WTC11 (cell line): Measurements from ENCODE around the gene SLC44A3. TPM values are rescaled to one million over a fixed set of nuclear protein-coding genes. Genes with fewer than 3 reads are reported as not detected.

Source experiments
- ATAC-seq: fragments of 200-7000 bp; cut with Tn5 transposase; 2 replicates; pipeline ENCODE4 v1.10.0; 2021; ENCODE audit warnings: mild to moderate bottlenecking, moderate library complexity
- CTCF ChIA-PET: fragments of 300-600 bp; sonication (Branson Sonifier 250); formaldehyde crosslinking; loops from one replicate; lab custom pipeline; 2021; ENCODE audit warnings: antibody characterized with exemption; lab: Charles Lee
- POLR2A ChIA-PET: fragments of 350-600 bp; sonication (Branson Sonifier 250); formaldehyde crosslinking; loops from one replicate; lab custom pipeline; 2021; ENCODE audit warnings: antibody characterized with exemption; lab: Charles Lee
- DNase-seq: peaks from one replicate; pipeline ENCODE4 v3.0.0; 2021; ENCODE audit warnings: low spot score
- H3K27ac Mint-ChIP-seq: 2 replicates; pipeline ENCODE4 v1.8.0; 2021; ENCODE audit warnings: mixed read lengths
- H3K27me3 Mint-ChIP-seq: 2 replicates; pipeline ENCODE4 v1.8.0; 2021; ENCODE audit warnings: low read depth, mild to moderate bottlenecking, moderate library complexity, mixed read lengths
- H3K36me3 Mint-ChIP-seq: 2 replicates; pipeline ENCODE4 v1.8.0; 2021; ENCODE audit warnings: mixed read lengths
- H3K4me1 Mint-ChIP-seq: 2 replicates; pipeline ENCODE4 v1.8.0; 2022; ENCODE audit warnings: mixed read lengths
- H3K4me3 Mint-ChIP-seq: 2 replicates; pipeline ENCODE4 v1.8.0; 2021; ENCODE audit warnings: mild to moderate bottlenecking, moderate library complexity, mixed read lengths
- H3K9me3 Mint-ChIP-seq: 2 replicates; pipeline ENCODE4 v1.8.0; 2021; ENCODE audit warnings: mixed read lengths
- ATF1 ChIP-seq: sonication (generic); formaldehyde crosslinking; IDR thresholded peaks from 2 replicates; pipeline ENCODE4 v1.8.1; 2023; ENCODE audit warnings: mild to moderate bottlenecking, moderate library complexity, missing genetic modification reagents
- ATF6 ChIP-seq: sonication (generic); formaldehyde crosslinking; IDR thresholded peaks from 2 replicates; pipeline ENCODE4 v1.8.1; 2023; ENCODE audit warnings: mild to moderate bottlenecking, missing genetic modification reagents
- FOXJ3 ChIP-seq: sonication (generic); formaldehyde crosslinking; IDR thresholded peaks from 2 replicates; pipeline ENCODE4 v1.9.0; 2021; ENCODE audit warnings: missing genetic modification reagents, mild to moderate bottlenecking, borderline replicate concordance
- GABPB1 ChIP-seq: sonication (generic); formaldehyde crosslinking; IDR thresholded peaks from 2 replicates; pipeline ENCODE4 v1.8.1; 2023; ENCODE audit warnings: mild to moderate bottlenecking, missing genetic modification reagents
- GRHL2 ChIP-seq: fragments of 250-450 bp; sonication (Bioruptor Pico); IDR thresholded peaks from 2 replicates; pipeline ENCODE4 v1.8.0; 2022; ENCODE audit warnings: mild to moderate bottlenecking, moderate library complexity; ENCODE audit not compliant: insufficient replicate concordance, severe bottlenecking
- MXD4 ChIP-seq: fragments of 250-450 bp; sonication (Bioruptor Pico); IDR thresholded peaks from 2 replicates; pipeline ENCODE4 v1.8.0; 2021; ENCODE audit warnings: mild to moderate bottlenecking, moderate library complexity, borderline replicate concordance
- MYBL2 ChIP-seq: sonication (generic); formaldehyde crosslinking; IDR thresholded peaks from 2 replicates; pipeline ENCODE4 v1.8.1; 2023; ENCODE audit warnings: mild to moderate bottlenecking, moderate library complexity, missing genetic modification reagents
- NFE2L1 ChIP-seq: sonication (generic); formaldehyde crosslinking; IDR thresholded peaks from 2 replicates; pipeline ENCODE4 v1.8.1; 2023; ENCODE audit warnings: missing genetic modification reagents
- OVOL2 ChIP-seq: fragments of 250-450 bp; sonication (Bioruptor Pico); IDR thresholded peaks from 2 replicates; pipeline ENCODE4 v1.9.0; 2021; ENCODE audit warnings: mild to moderate bottlenecking, borderline replicate concordance
- PRRX2 ChIP-seq: fragments of 250-450 bp; sonication (Bioruptor Pico); IDR thresholded peaks from 2 replicates; pipeline ENCODE4 v1.8.0; 2021; ENCODE audit warnings: mild to moderate bottlenecking
- RELA ChIP-seq: sonication (generic); formaldehyde crosslinking; IDR thresholded peaks from 2 replicates; pipeline ENCODE4 v1.8.1; 2022; ENCODE audit warnings: missing genetic modification reagents, mild to moderate bottlenecking, borderline replicate concordance
- RORB ChIP-seq: fragments of 250-450 bp; sonication (Bioruptor Pico); IDR thresholded peaks from 2 replicates; pipeline ENCODE4 v1.9.0; 2021; ENCODE audit warnings: mild to moderate bottlenecking
- TCF7 ChIP-seq: sonication (generic); formaldehyde crosslinking; IDR thresholded peaks from 2 replicates; pipeline ENCODE4 v1.8.0; 2022; ENCODE audit warnings: mild to moderate bottlenecking, low read depth, missing genetic modification reagents, moderate library complexity
- ZNF317 ChIP-seq: sonication (generic); formaldehyde crosslinking; IDR thresholded peaks from 2 replicates; pipeline ENCODE4 v1.8.1; 2023; ENCODE audit warnings: low read depth, mild to moderate bottlenecking, moderate library complexity, missing genetic modification reagents, borderline replicate concordance
- ZNF671 ChIP-seq: fragments of 250-450 bp; sonication (Bioruptor Pico); IDR thresholded peaks from 2 replicates; pipeline ENCODE4 v1.8.0; 2021; ENCODE audit warnings: mild to moderate bottlenecking
- total RNA-seq: library from RNA; stranded (reverse); gene quantifications from 3 replicates; pipeline ENCODE4 v1.2.3, GENCODE V29; 2021
- TF ChIP-seq, protein P1 (sequence below): sonication (generic); formaldehyde crosslinking; IDR thresholded peaks from 2 replicates; pipeline ENCODE4 v1.8.1; 2023; ENCODE audit warnings: mild to moderate bottlenecking, missing genetic modification reagents, borderline replicate concordance
- TF ChIP-seq, protein P2 (sequence below): fragments of 200-600 bp; IDR thresholded peaks from 2 replicates; pipeline ENCODE4 v1.8.0; 2022; ENCODE audit warnings: antibody characterized with exemption
- TF ChIP-seq, protein P3 (sequence below): sonication (generic); formaldehyde crosslinking; IDR thresholded peaks from 2 replicates; pipeline ENCODE4 v1.8.1; 2022; ENCODE audit warnings: mild to moderate bottlenecking, missing genetic modification reagents, moderate library complexity, borderline replicate concordance
- TF ChIP-seq, protein P4 (sequence below): fragments of 250-450 bp; sonication (Bioruptor Pico); IDR thresholded peaks from 2 replicates; pipeline ENCODE4 v1.9.0; 2021; ENCODE audit warnings: mild to moderate bottlenecking
- TF ChIP-seq, protein P5 (sequence below): fragments of 250-450 bp; sonication (Bioruptor Pico); IDR thresholded peaks from 2 replicates; pipeline ENCODE4 v1.9.0; 2021; ENCODE audit warnings: mild to moderate bottlenecking, borderline replicate concordance

Gene SLC44A3
- total RNA-seq, 1 experiment from 2014 or later, result 4.7 TPM

DNA sequence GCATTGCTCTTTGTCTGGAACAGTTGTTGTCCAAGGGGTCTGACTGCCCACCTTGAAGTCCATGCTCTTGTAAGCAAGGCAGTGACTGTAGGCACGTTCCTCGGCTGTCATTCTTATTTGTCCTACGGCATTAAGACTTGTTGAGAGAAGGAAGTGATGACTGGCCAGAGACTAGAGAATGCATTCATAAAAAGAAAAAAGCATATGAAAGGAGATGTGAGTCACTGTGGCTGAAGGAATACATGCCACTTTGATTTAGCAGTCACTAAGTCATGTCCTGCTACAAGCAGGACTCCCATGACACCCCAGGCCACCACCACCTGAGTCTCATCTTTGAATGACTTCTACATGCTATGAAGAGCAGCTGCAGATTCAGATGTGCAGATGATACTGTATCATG is 56.2 kb downstream of the SLC44A3 start:
- ATAC-seq, result no peak
- Mint-ChIP-seq H3K9me3 (peaks cover 3% of the 10 kb centered on the region; the same call in 1 of the 2 replicates), H3K4me3 (no peak overlapping the region)

More for the DNA sequence above, 56.2 kb downstream of the SLC44A3 start:
- no peaks in the 10 kb centered on the region for H3K36me3 Mint-ChIP-seq
- H3K27me3 Mint-ChIP-seq, result peaks cover 3% of the 10 kb centered on the region; the same call in 1 of the 2 replicates
- TF ChIP-seq GABPB1 (CRISPR knock-in tag) (no peak), NFE2L1 (CRISPR knock-in tag) (no peak), ZNF317 (no peak), ATF1 (CRISPR knock-in tag) (no peak), MXD4 (CRISPR knock-in tag) (no peak), ATF6 (no peak), ZNF671 (CRISPR knock-in tag) (no peak), MYBL2 (CRISPR knock-in tag) (no peak), TCF7 (CRISPR knock-in tag) (no peak), FOXJ3 (CRISPR knock-in tag) (no peak), GRHL2 (CRISPR knock-in tag) (no peak), RELA (CRISPR knock-in tag) (no peak), OVOL2 (CRISPR knock-in tag) (no peak), RORB (CRISPR knock-in tag) (no peak), PRRX2 (CRISPR knock-in tag) (no peak)
- TF ChIP-seq, protein P1, sequence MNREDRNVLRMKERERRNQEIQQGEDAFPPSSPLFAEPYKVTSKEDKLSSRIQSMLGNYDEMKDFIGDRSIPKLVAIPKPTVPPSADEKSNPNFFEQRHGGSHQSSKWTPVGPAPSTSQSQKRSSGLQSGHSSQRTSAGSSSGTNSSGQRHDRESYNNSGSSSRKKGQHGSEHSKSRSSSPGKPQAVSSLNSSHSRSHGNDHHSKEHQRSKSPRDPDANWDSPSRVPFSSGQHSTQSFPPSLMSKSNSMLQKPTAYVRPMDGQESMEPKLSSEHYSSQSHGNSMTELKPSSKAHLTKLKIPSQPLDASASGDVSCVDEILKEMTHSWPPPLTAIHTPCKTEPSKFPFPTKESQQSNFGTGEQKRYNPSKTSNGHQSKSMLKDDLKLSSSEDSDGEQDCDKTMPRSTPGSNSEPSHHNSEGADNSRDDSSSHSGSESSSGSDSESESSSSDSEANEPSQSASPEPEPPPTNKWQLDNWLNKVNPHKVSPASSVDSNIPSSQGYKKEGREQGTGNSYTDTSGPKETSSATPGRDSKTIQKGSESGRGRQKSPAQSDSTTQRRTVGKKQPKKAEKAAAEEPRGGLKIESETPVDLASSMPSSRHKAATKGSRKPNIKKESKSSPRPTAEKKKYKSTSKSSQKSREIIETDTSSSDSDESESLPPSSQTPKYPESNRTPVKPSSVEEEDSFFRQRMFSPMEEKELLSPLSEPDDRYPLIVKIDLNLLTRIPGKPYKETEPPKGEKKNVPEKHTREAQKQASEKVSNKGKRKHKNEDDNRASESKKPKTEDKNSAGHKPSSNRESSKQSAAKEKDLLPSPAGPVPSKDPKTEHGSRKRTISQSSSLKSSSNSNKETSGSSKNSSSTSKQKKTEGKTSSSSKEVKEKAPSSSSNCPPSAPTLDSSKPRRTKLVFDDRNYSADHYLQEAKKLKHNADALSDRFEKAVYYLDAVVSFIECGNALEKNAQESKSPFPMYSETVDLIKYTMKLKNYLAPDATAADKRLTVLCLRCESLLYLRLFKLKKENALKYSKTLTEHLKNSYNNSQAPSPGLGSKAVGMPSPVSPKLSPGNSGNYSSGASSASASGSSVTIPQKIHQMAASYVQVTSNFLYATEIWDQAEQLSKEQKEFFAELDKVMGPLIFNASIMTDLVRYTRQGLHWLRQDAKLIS (CRISPR knock-in tag), result no peak
- TF ChIP-seq, protein P2, sequence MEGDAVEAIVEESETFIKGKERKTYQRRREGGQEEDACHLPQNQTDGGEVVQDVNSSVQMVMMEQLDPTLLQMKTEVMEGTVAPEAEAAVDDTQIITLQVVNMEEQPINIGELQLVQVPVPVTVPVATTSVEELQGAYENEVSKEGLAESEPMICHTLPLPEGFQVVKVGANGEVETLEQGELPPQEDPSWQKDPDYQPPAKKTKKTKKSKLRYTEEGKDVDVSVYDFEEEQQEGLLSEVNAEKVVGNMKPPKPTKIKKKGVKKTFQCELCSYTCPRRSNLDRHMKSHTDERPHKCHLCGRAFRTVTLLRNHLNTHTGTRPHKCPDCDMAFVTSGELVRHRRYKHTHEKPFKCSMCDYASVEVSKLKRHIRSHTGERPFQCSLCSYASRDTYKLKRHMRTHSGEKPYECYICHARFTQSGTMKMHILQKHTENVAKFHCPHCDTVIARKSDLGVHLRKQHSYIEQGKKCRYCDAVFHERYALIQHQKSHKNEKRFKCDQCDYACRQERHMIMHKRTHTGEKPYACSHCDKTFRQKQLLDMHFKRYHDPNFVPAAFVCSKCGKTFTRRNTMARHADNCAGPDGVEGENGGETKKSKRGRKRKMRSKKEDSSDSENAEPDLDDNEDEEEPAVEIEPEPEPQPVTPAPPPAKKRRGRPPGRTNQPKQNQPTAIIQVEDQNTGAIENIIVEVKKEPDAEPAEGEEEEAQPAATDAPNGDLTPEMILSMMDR, result no peak
- TF ChIP-seq, protein P3, sequence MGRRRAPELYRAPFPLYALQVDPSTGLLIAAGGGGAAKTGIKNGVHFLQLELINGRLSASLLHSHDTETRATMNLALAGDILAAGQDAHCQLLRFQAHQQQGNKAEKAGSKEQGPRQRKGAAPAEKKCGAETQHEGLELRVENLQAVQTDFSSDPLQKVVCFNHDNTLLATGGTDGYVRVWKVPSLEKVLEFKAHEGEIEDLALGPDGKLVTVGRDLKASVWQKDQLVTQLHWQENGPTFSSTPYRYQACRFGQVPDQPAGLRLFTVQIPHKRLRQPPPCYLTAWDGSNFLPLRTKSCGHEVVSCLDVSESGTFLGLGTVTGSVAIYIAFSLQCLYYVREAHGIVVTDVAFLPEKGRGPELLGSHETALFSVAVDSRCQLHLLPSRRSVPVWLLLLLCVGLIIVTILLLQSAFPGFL (CRISPR knock-in tag), result no peak
- TF ChIP-seq, protein P4, sequence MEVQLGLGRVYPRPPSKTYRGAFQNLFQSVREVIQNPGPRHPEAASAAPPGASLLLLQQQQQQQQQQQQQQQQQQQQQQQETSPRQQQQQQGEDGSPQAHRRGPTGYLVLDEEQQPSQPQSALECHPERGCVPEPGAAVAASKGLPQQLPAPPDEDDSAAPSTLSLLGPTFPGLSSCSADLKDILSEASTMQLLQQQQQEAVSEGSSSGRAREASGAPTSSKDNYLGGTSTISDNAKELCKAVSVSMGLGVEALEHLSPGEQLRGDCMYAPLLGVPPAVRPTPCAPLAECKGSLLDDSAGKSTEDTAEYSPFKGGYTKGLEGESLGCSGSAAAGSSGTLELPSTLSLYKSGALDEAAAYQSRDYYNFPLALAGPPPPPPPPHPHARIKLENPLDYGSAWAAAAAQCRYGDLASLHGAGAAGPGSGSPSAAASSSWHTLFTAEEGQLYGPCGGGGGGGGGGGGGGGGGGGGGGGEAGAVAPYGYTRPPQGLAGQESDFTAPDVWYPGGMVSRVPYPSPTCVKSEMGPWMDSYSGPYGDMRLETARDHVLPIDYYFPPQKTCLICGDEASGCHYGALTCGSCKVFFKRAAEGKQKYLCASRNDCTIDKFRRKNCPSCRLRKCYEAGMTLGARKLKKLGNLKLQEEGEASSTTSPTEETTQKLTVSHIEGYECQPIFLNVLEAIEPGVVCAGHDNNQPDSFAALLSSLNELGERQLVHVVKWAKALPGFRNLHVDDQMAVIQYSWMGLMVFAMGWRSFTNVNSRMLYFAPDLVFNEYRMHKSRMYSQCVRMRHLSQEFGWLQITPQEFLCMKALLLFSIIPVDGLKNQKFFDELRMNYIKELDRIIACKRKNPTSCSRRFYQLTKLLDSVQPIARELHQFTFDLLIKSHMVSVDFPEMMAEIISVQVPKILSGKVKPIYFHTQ (CRISPR knock-in tag), result no peak
- TF ChIP-seq, protein P5, sequence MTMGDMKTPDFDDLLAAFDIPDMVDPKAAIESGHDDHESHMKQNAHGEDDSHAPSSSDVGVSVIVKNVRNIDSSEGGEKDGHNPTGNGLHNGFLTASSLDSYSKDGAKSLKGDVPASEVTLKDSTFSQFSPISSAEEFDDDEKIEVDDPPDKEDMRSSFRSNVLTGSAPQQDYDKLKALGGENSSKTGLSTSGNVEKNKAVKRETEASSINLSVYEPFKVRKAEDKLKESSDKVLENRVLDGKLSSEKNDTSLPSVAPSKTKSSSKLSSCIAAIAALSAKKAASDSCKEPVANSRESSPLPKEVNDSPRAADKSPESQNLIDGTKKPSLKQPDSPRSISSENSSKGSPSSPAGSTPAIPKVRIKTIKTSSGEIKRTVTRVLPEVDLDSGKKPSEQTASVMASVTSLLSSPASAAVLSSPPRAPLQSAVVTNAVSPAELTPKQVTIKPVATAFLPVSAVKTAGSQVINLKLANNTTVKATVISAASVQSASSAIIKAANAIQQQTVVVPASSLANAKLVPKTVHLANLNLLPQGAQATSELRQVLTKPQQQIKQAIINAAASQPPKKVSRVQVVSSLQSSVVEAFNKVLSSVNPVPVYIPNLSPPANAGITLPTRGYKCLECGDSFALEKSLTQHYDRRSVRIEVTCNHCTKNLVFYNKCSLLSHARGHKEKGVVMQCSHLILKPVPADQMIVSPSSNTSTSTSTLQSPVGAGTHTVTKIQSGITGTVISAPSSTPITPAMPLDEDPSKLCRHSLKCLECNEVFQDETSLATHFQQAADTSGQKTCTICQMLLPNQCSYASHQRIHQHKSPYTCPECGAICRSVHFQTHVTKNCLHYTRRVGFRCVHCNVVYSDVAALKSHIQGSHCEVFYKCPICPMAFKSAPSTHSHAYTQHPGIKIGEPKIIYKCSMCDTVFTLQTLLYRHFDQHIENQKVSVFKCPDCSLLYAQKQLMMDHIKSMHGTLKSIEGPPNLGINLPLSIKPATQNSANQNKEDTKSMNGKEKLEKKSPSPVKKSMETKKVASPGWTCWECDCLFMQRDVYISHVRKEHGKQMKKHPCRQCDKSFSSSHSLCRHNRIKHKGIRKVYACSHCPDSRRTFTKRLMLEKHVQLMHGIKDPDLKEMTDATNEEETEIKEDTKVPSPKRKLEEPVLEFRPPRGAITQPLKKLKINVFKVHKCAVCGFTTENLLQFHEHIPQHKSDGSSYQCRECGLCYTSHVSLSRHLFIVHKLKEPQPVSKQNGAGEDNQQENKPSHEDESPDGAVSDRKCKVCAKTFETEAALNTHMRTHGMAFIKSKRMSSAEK (CRISPR knock-in tag), result no peak
- no peak for DNase-seq
- POLR2A ChIA-PET, result interaction anchor here (0.5 kb wide), 1 partner anchor 12 kb away, joined by 3 read pairs; no protein-coding TSS in a partner anchor
- CTCF ChIA-PET, result no interaction called here
- H3K27ac Mint-ChIP-seq, result no peak overlapping the region
- H3K4me1 Mint-ChIP-seq, result no peaks in the 10 kb centered on the region
